ENCODE results near the gene RAB36.

Gene RAB36, protein sequence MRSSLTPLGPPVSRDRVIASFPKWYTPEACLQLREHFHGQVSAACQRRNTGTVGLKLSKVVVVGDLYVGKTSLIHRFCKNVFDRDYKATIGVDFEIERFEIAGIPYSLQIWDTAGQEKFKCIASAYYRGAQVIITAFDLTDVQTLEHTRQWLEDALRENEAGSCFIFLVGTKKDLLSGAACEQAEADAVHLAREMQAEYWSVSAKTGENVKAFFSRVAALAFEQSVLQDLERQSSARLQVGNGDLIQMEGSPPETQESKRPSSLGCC

DNA sequence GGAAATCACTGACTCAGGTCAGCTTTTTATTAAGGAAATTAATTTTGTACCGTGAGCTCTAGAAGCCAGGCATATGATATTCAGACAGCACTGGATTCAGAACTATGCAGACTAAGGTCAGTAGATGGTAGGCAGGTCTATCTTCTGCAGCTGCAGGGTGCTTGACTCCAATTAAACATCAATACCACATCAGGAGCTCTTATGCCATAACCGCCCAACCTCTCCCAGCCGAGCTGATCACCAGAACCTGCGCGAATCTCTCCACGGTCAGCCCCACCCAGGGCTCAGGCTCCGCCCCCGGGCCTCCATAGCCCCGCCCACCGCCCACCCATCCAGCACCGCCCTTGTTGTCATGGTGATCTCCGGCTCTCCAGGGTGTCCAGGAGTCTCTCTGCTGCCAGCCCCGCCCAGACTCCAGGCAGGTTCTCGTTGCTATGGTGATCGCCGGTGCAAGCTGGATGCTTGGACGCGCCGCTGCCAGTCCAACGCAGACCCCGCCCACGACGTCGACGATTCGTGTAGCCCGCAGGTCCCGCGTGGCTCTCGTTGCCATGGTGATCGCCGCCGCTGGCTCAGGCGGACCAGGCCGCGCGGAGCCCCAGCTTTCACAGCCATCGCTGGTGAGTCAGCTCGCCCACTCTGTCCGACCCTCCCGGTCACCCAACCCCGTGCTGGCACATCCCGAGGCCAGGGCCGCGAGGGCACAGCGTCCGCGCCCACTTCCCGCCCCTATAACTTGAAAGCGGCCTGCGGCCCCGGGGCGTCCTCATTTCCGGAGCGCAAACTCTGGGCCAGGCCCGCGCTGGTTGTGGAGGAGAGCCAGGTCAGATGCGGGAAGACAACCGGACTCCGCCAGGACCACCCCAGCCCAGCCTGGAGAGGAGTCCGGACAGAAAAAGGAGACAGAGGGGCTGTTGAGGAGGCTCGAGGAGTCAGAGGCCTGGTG lies at the start of gene RAB36:
Gene RAB36, plus strand, starts transcription at position 546 of the 946 bp plus-strand sequence. CDS start 1,140 bp downstream, outside the sequence.
- Histone ChIP-seq H3K4me1 (ENCODE audit: control insufficient read depth, insufficient read depth, low read length, unreplicated experiment) (peaks cover 26% of the 10 kb centered on the region), H3K36me3 (ENCODE audit: insufficient read depth, low read length) (no peaks in the 10 kb centered on the region), H3K4me3 (ENCODE audit: low read depth, low read length) (peak within 1 kb of the TSS; percentile 76), H3K27me3 (ENCODE audit: insufficient read depth, low read length) (no peaks in the 10 kb centered on the region), H3K79me2 (ENCODE audit: control insufficient read depth, insufficient read depth, low read length, unreplicated experiment) (no peaks in the 10 kb centered on the region), H2AFZ (ENCODE audit: low read length, unreplicated experiment) (peak within 1 kb of the TSS; percentile 89), H3K27ac (ENCODE audit: low read depth, low read length) (peak within 1 kb of the TSS; percentile 60)

DNA sequence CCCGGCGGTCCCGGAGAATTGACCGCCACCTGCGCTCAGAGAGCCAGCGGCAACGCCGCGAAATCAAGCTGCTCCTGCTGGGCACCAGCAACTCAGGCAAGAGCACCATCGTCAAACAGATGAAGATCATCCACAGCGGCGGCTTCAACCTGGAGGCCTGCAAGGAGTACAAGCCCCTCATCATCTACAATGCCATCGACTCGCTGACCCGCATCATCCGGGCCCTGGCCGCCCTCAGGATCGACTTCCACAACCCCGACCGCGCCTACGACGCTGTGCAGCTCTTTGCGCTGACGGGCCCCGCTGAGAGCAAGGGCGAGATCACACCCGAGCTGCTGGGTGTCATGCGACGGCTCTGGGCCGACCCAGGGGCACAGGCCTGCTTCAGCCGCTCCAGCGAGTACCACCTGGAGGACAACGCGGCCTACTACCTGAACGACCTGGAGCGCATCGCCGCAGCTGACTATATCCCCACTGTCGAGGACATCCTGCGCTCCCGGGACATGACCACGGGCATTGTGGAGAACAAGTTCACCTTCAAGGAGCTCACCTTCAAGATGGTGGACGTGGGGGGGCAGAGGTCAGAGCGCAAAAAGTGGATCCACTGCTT lies 49.4 kb upstream of the RAB36 start:
- Histone ChIP-seq H3K27me3 (ENCODE audit: insufficient read depth, low read length) (no peaks in the 10 kb centered on the region), H3K79me2 (ENCODE audit: control insufficient read depth, insufficient read depth, low read length, unreplicated experiment) (no peaks in the 10 kb centered on the region), H3K36me3 (ENCODE audit: insufficient read depth, low read length) (no peaks in the 10 kb centered on the region), H3K4me3 (ENCODE audit: low read depth, low read length) (no peak overlapping the region), H2AFZ (ENCODE audit: low read length, unreplicated experiment) (no peak overlapping the region), H3K27ac (ENCODE audit: low read depth, low read length) (no peak overlapping the region), H3K4me1 (ENCODE audit: control insufficient read depth, insufficient read depth, low read length, unreplicated experiment) (no peaks in the 10 kb centered on the region)

DNA sequence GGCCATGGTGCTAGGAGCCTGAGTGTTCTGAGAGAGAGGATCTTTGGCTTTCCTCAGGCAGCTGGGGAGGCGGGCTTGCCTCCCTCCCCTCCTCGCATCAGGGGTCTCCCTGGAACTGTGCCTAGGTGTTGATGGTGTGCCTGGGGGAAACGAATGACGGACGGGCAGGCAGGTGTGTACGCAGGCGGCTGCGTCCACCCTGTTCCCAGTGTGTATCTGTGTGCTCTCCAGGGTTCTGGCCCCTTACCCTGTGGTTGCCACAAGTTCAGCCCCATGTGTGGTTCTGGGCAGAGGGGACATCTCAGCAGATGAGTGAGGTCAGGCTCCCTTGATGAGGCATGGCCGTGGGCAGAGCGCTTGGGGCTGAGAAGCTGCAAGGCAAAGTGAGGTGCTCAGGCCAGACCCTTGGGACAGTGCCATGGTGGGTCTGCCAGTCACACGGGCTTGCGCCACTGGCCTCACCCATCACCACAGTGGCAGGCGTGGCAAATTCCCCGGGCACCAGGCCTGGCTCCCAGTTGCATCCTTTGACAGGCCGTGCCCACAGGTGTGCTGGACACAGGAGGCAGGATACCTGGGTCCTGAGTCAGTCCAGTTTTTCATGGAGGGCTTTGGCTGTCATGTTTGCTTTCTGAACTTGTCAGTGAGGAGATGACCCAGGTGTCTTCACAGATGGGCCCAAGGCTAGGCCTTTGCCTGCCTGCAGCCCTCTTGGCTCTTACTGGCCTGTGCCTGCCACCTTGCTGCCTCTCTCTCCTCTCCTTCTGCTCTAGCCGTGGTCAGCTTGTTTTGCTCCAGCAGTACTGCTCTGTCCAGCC lies 47.7 kb upstream of the RAB36 start:
- no peaks in the 10 kb centered on the region for H3K36me3 ChIP-seq (ENCODE audit: insufficient read depth, low read length)
- no peak overlapping the region for H3K4me3 ChIP-seq (ENCODE audit: low read depth, low read length)
- no peaks in the 10 kb centered on the region for H3K27me3 ChIP-seq (ENCODE audit: insufficient read depth, low read length)
- no peak overlapping the region for H3K27ac ChIP-seq (ENCODE audit: low read depth, low read length)
- H3K79me2 ChIP-seq (ENCODE audit: control insufficient read depth, insufficient read depth, low read length, unreplicated experiment), result no peaks in the 10 kb centered on the region
- H2AFZ ChIP-seq (ENCODE audit: low read length, unreplicated experiment), result no peak overlapping the region
- H3K4me1 ChIP-seq (ENCODE audit: control insufficient read depth, insufficient read depth, low read length, unreplicated experiment), result no peaks in the 10 kb centered on the region

DNA sequence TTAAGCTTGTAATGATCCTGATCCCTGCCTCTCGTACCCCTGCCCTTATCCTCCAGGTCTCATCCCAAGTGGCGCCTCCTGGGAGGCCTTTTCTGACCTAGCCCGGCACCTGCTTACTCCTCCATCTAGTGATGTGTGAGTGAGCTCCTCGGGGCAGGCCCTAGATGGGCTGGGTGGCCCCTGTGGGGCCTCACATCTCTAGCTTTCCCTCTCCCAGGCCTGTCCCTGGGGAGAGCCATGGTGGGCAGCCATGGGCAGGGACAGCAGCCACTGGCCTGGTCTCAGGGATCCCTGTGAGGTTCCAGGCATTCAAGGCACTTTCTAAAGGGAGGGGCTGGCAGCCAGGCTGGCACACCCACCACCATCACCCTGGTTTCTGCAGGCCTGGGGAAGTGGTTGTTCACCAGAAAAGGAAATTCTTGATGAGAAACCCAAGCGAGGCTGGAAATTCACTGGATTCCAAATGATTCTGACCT lies 47.0 kb upstream of the RAB36 start:
- Histone ChIP-seq H3K4me1 (ENCODE audit: control insufficient read depth, insufficient read depth, low read length, unreplicated experiment) (no peaks in the 10 kb centered on the region), H2AFZ (ENCODE audit: low read length, unreplicated experiment) (no peak overlapping the region), H3K27ac (ENCODE audit: low read depth, low read length) (no peak overlapping the region), H3K4me3 (ENCODE audit: low read depth, low read length) (no peak overlapping the region), H3K36me3 (ENCODE audit: insufficient read depth, low read length) (no peaks in the 10 kb centered on the region), H3K27me3 (ENCODE audit: insufficient read depth, low read length) (no peaks in the 10 kb centered on the region), H3K79me2 (ENCODE audit: control insufficient read depth, insufficient read depth, low read length, unreplicated experiment) (no peaks in the 10 kb centered on the region)

DNA sequence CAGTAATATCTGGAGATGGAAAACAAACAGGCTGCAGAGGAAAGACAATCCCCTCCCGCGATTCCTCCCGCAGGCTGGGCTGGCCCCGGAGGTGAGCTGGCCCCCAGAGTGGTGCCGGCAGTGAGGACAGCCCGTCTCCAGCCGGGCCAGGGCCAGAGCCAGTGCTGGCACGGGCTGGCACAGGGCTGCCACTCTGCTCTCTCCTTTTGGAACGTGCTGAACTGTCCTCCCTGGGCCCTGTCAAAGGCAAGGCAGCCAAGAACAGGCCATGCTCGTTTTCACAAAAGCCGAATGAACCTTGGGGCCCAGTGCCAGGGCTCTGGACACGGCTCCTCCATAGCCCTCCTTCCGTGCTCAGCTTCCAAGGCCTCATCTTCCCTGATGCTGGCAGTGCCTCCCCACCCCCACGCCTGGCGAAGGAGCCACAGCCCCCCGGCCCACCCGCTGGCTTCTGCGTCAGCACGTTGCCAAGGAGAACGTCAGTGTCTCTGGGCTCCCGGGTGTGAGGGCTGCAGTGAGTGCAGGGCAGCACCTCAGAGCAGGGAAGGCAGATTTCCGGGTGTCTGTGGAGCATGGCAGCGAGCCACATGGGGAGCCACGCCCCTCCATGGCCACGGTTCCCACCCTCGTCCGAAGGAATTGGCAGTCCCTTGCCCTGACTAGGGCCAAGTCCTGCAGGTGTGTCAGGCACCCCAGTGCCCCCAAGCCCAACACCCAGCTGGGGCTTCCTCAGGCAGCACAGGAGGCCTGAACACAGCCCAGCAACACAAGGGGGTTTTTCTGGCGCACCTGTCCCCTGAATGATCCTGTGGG lies 46.4 kb upstream of the RAB36 start:
- no peaks in the 10 kb centered on the region for H3K27me3 ChIP-seq (ENCODE audit: insufficient read depth, low read length)
- no peak overlapping the region for H3K27ac ChIP-seq (ENCODE audit: low read depth, low read length)

DNA sequence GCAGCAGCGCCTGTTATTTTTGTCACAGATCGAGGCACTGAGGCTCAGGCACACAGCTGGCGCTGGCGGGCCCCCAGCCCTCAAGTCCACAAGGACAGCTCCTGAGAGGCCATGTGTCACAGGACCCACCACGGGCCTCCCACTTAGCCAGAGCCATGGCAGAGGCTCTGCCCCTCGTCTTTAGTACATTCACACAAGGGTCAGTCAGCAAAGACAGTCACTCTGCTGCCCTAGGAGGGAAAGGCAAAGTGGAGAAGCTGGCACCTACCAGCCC lies 45.8 kb upstream of the RAB36 start:
- H3K4me1 ChIP-seq (ENCODE audit: control insufficient read depth, insufficient read depth, low read length, unreplicated experiment), result no peaks in the 10 kb centered on the region

More for the DNA sequence above, 46.4 kb upstream of the RAB36 start:
- Histone ChIP-seq H3K36me3 (ENCODE audit: insufficient read depth, low read length) (no peaks in the 10 kb centered on the region), H3K4me3 (ENCODE audit: low read depth, low read length) (no peak overlapping the region), H3K4me1 (ENCODE audit: control insufficient read depth, insufficient read depth, low read length, unreplicated experiment) (no peaks in the 10 kb centered on the region), H2AFZ (ENCODE audit: low read length, unreplicated experiment) (no peak overlapping the region), H3K79me2 (ENCODE audit: control insufficient read depth, insufficient read depth, low read length, unreplicated experiment) (no peaks in the 10 kb centered on the region)

DNA sequence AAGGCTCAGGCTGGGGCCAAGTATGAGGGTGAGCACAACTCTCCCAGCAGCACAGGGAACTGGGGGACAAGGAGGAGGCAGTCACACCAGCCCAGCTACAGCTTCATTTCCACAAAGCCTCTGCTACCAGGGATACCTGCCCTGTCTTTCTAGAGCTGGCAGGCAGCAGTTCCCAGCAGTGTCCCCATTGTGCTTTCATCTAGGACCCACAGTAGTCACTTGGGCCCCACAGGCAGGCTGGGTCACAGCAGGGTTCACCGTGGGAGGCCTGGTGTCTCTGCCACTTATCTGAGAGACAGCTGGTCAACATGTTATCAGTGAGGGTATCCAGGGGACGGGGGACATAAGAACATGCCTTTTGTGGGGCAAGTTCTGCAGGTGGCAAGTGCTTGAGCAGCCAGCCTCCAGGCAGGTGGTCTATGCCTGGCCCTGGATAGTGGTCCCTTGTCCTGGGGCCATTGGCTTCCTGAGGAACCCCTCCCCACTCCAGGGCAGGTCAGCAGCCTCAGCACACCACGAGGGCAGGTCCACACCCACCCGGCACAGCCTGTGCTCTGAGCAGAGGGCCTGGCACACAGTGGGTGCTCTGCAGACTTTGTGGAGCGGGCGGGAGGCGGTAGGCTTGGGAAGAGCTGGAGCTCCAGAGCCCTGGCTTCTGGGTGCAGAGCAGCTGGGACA lies 45.0 kb upstream of the RAB36 start:
- H3K79me2 ChIP-seq (ENCODE audit: control insufficient read depth, insufficient read depth, low read length, unreplicated experiment), result no peaks in the 10 kb centered on the region
- no peak overlapping the region for H3K27ac ChIP-seq (ENCODE audit: low read depth, low read length)
- H3K4me3 ChIP-seq (ENCODE audit: low read depth, low read length), result no peak overlapping the region
- H2AFZ ChIP-seq (ENCODE audit: low read length, unreplicated experiment), result no peak overlapping the region
- H3K36me3 ChIP-seq (ENCODE audit: insufficient read depth, low read length), result no peaks in the 10 kb centered on the region
- H3K4me1 ChIP-seq (ENCODE audit: control insufficient read depth, insufficient read depth, low read length, unreplicated experiment), result no peaks in the 10 kb centered on the region
- no peaks in the 10 kb centered on the region for H3K27me3 ChIP-seq (ENCODE audit: insufficient read depth, low read length)

More for the DNA sequence above, 45.8 kb upstream of the RAB36 start:
- H3K79me2 ChIP-seq (ENCODE audit: control insufficient read depth, insufficient read depth, low read length, unreplicated experiment), result no peaks in the 10 kb centered on the region
- no peak overlapping the region for H2AFZ ChIP-seq (ENCODE audit: low read length, unreplicated experiment)
- no peaks in the 10 kb centered on the region for H3K27me3 ChIP-seq (ENCODE audit: insufficient read depth, low read length)
- H3K27ac ChIP-seq (ENCODE audit: low read depth, low read length), result no peak overlapping the region
- H3K36me3 ChIP-seq (ENCODE audit: insufficient read depth, low read length), result no peaks in the 10 kb centered on the region
- H3K4me3 ChIP-seq (ENCODE audit: low read depth, low read length), result no peak overlapping the region

DNA sequence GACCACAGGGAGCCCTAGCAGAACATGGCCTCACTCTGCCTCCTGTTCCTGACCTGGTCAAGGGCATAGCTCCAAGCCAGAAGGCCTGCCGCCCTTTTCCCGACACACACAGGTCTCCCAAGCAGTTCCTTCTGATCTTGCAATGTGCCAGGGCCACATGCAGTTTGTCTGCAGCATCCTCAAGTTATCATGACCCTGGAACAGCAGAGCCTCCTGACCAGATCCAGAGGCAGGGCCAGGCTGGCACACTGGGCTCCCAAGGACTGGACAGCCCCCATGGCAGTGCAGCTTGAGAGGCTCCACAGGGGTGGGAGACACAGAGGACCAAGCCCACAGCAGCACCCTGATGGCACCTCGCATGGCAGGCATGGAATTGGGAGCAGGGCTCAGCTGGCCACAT lies 43.8 kb upstream of the RAB36 start:
- Histone ChIP-seq H3K4me3 (ENCODE audit: low read depth, low read length) (no peak overlapping the region), H3K27ac (ENCODE audit: low read depth, low read length) (no peak overlapping the region), H3K27me3 (ENCODE audit: insufficient read depth, low read length) (no peaks in the 10 kb centered on the region), H3K79me2 (ENCODE audit: control insufficient read depth, insufficient read depth, low read length, unreplicated experiment) (no peaks in the 10 kb centered on the region), H3K36me3 (ENCODE audit: insufficient read depth, low read length) (no peaks in the 10 kb centered on the region), H2AFZ (ENCODE audit: low read length, unreplicated experiment) (no peak overlapping the region), H3K4me1 (ENCODE audit: control insufficient read depth, insufficient read depth, low read length, unreplicated experiment) (no peaks in the 10 kb centered on the region)

DNA sequence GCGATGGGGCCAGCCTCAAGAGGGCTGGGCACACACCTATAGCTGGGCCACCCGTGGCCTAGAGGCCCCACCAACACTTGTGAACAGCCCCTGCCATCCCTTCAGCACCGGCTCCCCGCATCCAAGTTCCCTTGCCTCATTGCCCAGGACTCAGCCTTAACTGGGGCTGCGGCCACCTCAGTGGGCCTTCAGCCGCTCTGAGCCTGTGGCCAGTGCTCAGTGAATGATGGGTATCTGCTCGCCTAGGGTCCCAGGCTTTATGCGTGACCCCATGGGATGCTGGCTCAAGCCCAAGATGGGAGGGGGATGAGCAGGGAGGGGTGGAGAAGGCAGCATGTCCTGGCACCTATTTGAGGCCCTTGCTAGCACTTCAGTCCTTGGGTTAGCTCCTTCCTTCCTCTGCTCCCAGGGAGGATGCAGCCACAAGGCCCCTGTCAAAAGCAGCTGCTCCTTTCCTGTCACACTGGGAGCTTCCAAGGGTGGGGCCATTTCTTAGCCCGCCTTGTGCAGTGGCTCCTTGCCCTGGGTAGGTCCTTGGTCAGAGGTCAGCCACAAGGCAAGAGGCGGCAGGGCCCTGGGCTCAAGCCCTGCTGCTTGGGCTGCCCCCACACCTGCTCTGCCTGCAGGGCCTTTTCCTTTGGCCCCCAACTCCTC lies 43.1 kb upstream of the RAB36 start:
- no peaks in the 10 kb centered on the region for H3K36me3 ChIP-seq (ENCODE audit: insufficient read depth, low read length)
- H2AFZ ChIP-seq (ENCODE audit: low read length, unreplicated experiment), result no peak overlapping the region
- H3K4me1 ChIP-seq (ENCODE audit: control insufficient read depth, insufficient read depth, low read length, unreplicated experiment), result no peaks in the 10 kb centered on the region

More for the DNA sequence above, 43.1 kb upstream of the RAB36 start:
- Histone ChIP-seq H3K79me2 (ENCODE audit: control insufficient read depth, insufficient read depth, low read length, unreplicated experiment) (no peaks in the 10 kb centered on the region), H3K4me3 (ENCODE audit: low read depth, low read length) (no peak overlapping the region), H3K27me3 (ENCODE audit: insufficient read depth, low read length) (no peaks in the 10 kb centered on the region), H3K27ac (ENCODE audit: low read depth, low read length) (no peak overlapping the region)

All from ACC112 (cell line).